Measurements from ENCODE around the gene RHNO1. TPM values are rescaled to one million over a fixed set of nuclear protein-coding genes. Genes with fewer than 3 reads are reported as not detected.

RHNO1 gene, protein sequence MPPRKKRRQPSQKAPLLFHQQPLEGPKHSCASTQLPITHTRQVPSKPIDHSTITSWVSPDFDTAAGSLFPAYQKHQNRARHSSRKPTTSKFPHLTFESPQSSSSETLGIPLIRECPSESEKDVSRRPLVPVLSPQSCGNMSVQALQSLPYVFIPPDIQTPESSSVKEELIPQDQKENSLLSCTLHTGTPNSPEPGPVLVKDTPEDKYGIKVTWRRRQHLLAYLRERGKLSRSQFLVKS
- total RNA-seq: 16.3 and 22.8 TPM in 2 replicates

DNA sequence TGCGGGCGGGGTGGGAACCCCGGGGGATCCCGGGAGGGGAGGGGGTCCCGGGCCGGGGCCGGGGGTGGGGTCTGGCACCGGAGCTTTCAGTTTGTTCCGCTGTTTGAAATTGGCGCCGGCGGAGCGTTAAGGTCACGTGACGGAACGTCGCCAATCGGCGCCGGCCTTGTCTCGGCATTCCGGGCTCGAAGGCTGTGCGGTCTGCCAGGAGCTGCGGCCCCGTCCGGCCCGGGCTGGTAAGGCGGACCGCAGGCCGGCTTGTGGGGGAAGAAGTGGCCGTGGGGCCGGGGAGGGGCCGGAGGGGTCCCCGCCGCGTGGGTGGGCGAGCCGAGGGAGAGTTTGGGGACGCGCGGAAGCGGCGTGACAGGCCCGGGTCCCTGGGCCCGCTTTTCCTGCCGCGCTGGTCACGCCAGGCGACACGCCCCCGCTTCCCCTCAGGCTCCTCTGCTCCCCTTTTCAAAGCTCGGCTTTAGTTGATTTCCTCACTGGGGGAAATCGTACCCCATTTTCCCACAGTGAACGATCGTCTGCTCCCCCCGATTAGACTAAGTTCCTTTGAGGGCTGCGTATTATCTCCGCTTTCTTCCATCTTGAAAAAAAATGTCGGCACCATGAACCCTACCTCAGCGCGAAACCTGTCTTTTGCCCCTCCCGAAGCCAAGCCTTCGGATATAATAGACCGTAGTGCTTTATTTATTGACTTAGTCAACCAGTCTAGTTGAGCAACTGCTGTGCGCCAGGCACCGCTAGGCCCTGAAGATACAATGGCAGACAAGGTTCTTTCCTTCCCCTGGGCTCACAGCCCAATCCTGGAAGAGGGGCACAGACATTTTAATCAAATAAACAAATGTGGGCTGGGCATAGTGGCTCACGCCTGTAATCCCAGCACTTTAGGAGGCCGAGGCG is at the start of gene RHNO1, which contains the start of gene FOXM1:
TSS of gene RHNO1 (plus strand) at position 177 of the 906 bp plus-strand sequence. CDS start 8,144 bp downstream, outside the sequence.
TSS of gene FOXM1 (minus strand) at position 128 of the 906 bp plus-strand sequence. CDS start 2,696 bp downstream, outside the sequence.
- H3K27me3 ChIP-seq (ENCODE audit: control insufficient read depth, insufficient read depth, low read length): no peaks in the 10 kb centered on the region
- FAIRE-seq: peak; percentile 47
- TF ChIP-seq, protein P1, sequence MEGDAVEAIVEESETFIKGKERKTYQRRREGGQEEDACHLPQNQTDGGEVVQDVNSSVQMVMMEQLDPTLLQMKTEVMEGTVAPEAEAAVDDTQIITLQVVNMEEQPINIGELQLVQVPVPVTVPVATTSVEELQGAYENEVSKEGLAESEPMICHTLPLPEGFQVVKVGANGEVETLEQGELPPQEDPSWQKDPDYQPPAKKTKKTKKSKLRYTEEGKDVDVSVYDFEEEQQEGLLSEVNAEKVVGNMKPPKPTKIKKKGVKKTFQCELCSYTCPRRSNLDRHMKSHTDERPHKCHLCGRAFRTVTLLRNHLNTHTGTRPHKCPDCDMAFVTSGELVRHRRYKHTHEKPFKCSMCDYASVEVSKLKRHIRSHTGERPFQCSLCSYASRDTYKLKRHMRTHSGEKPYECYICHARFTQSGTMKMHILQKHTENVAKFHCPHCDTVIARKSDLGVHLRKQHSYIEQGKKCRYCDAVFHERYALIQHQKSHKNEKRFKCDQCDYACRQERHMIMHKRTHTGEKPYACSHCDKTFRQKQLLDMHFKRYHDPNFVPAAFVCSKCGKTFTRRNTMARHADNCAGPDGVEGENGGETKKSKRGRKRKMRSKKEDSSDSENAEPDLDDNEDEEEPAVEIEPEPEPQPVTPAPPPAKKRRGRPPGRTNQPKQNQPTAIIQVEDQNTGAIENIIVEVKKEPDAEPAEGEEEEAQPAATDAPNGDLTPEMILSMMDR (IDR thresholded peaks at IDR 0.05; ENCODE audit: insufficient read depth, low read length, severe bottlenecking): no peak
- peak; percentile 84 for DNase-seq (ENCODE audit: low read depth)
- peak within 1 kb of the TSS; percentile 95 for H3K4me3 ChIP-seq (ENCODE audit: low read depth, low read length)
- no peaks in the 10 kb centered on the region for H3K36me3 ChIP-seq (ENCODE audit: control insufficient read depth, insufficient read depth, low read length)

DNA sequence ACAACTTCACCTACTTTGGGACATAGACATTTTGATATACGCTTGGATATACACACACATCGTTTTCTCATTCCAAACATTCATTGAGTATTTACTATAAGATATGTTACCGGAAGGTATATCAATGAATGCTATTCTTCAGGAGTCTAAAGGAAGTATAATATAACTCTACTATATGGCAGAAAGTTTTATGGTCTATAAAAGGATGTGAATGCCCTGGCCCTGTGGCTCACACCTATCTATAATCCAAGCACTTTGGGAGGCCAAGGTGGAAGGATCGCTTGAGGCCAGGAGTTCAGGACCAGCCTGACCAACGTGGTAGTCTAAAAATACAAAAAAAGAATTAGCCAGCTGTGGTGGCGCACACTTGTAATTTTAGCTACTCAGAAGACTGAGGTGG is 47.7 kb upstream of the RHNO1 start:
- no peak for DNase-seq (ENCODE audit: low read depth)
- peaks cover 16% of the 10 kb centered on the region for H3K36me3 ChIP-seq (ENCODE audit: control insufficient read depth, insufficient read depth, low read length)
- FAIRE-seq: no peak
- TF ChIP-seq, protein P1 (IDR thresholded peaks at IDR 0.05; ENCODE audit: insufficient read depth, low read length, severe bottlenecking): no peak
- no peak overlapping the region for H3K4me3 ChIP-seq (ENCODE audit: low read depth, low read length)
- H3K27me3 ChIP-seq (ENCODE audit: control insufficient read depth, insufficient read depth, low read length): no peaks in the 10 kb centered on the region

DNA sequence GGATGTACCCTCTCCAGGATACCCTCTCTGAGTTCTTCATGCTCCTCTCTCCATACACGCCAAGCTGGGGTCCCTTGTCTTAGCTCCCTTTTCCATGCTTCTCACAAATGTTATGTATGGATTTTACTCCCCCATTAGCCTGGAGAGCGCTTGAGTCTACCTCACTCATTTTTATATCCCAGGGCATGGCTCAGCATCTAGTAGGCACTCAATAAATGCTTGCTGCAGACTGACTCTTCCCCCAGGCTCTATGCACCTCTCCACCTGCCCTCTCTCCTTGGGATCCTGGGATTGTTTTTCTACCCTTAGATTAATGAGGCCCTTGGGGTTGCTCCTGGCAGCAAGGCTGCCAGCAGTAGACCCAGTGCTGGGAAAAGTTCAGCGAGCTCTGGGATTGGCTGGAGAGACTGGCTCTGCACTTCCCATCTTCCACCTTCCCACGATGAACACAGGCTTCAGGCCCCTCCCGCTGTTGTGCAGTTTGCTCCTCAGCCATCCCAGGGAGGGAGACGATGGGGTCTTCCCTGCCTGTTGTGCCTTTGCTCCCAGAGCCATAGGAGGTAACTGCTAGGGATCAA is 44.4 kb upstream of the RHNO1 start:
- TF ChIP-seq, protein P1 (IDR thresholded peaks at IDR 0.05; ENCODE audit: insufficient read depth, low read length, severe bottlenecking): no peak
- DNase-seq (ENCODE audit: low read depth) (no peak), FAIRE-seq (no peak)
- Histone ChIP-seq H3K27me3 (ENCODE audit: control insufficient read depth, insufficient read depth, low read length) (peaks cover 1% of the 10 kb centered on the region), H3K36me3 (ENCODE audit: control insufficient read depth, insufficient read depth, low read length) (peaks cover 3% of the 10 kb centered on the region), H3K4me3 (ENCODE audit: low read depth, low read length) (no peak overlapping the region)

DNA sequence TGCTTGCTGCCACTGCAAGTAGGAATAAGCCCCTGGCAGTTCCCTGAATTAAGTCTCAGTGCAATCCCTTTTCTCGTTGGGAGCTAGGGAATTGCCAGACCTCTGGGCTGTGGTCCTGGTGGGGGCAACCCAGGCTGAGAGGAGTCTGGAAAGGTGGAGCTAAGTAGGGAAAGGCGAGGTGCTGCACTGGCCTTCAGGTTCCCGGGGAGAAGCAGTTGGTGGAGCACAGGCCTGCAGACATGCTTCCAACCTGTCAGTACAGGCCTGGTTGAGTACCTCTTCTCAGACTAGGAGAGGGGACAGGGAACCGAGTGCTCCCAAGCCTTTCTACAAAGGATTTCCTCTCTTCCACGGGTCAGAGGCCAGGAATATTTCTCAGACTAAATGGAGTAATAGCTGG is 43.7 kb upstream of the RHNO1 start:
- Histone ChIP-seq H3K4me3 (ENCODE audit: low read depth, low read length) (no peak overlapping the region), H3K36me3 (ENCODE audit: control insufficient read depth, insufficient read depth, low read length) (peaks cover 2% of the 10 kb centered on the region), H3K27me3 (ENCODE audit: control insufficient read depth, insufficient read depth, low read length) (peaks cover 1% of the 10 kb centered on the region)
- TF ChIP-seq, protein P1 (IDR thresholded peaks at IDR 0.05; ENCODE audit: insufficient read depth, low read length, severe bottlenecking): no peak
- FAIRE-seq (no peak), DNase-seq (ENCODE audit: low read depth) (peak; percentile 60)

DNA sequence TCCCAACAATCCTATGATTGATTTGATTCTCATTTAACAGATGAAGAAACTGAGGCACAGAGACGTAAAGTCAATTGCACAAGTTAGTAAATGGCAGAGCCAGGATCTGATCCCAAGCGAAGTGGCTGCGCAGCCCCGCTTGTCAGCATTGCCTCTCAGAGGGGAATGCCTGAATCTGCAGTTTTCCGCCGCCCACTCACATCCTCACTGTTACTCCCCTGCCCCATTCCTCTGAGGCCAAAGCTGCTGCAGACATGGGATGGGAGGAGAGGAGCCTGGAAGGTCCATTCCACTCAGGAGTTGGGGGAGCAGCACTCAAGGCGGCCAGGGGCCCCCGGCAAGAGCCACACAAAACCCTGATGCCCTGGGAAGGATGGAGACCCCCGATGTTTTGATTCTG is 43.2 kb upstream of the RHNO1 start:
- no peak for DNase-seq (ENCODE audit: low read depth)
- peaks cover 1% of the 10 kb centered on the region for H3K27me3 ChIP-seq (ENCODE audit: control insufficient read depth, insufficient read depth, low read length)
- TF ChIP-seq, protein P1 (IDR thresholded peaks at IDR 0.05; ENCODE audit: insufficient read depth, low read length, severe bottlenecking): no peak
- no peak for FAIRE-seq
- no peak overlapping the region for H3K4me3 ChIP-seq (ENCODE audit: low read depth, low read length)
- peaks cover 2% of the 10 kb centered on the region for H3K36me3 ChIP-seq (ENCODE audit: control insufficient read depth, insufficient read depth, low read length)
